BLaER1 treated with 17β-estradiol and CSF1 and Interleukin-3, amounts not matched to agents 10 nM and 100 nM (cell line): ENCODE data around the gene DPPA5.
A peak's percentile ranks its signal among the peaks of the same experiment; 100 is the strongest.
"Not testable (repeated sequence)": the region's sequence is repeated elsewhere in the genome, so short reads cannot be mapped to it uniquely, and the experiment has no call there.

Experiments
- H3K27ac ChIP-seq, 11 experiments: shearing (Covaris generic); formaldehyde crosslinking; 2 replicates each; pipeline ENCODE4 v1.8.1; 2022
- H3K27me3 ChIP-seq, 11 experiments: shearing (Covaris generic); formaldehyde crosslinking; 2 replicates each; pipeline ENCODE4 v1.8.1; 2022
- H3K36me3 ChIP-seq, 11 experiments: shearing (Covaris generic); formaldehyde crosslinking; 2 replicates each; pipeline ENCODE4 v1.8.1; 2022
- H3K4me1 ChIP-seq, 10 experiments: shearing (Covaris generic); formaldehyde crosslinking; 2 replicates each; pipeline ENCODE4 v1.8.1; 2022
- H3K4me2 ChIP-seq, 11 experiments: shearing (Covaris generic); formaldehyde crosslinking; 2 replicates each; pipeline ENCODE4 v1.8.1; 2022
- H3K4me3 ChIP-seq, 10 experiments: shearing (Covaris generic); formaldehyde crosslinking; 2 replicates each; pipeline ENCODE4 v1.8.1; 2022
- H3K9ac ChIP-seq, 11 experiments: shearing (Covaris generic); formaldehyde crosslinking; 2 replicates each; pipeline ENCODE4 v1.8.1; 2022
- H3K9me3 ChIP-seq, 11 experiments: shearing (Covaris generic); formaldehyde crosslinking; replicated peaks in 1 of 11; 2 replicates each; pipeline ENCODE4 v1.8.1; 2022
- H4K20me1 ChIP-seq, 11 experiments: shearing (Covaris generic); formaldehyde crosslinking; 2 replicates each; pipeline ENCODE4 v1.8.1; 2022
- Cebpa-rat ChIP-seq, 11 experiments: shearing (Covaris generic); IDR thresholded peaks; 2 replicates each; pipeline ENCODE4 v1.8.1; 2022

DPPA5 gene

DNA sequence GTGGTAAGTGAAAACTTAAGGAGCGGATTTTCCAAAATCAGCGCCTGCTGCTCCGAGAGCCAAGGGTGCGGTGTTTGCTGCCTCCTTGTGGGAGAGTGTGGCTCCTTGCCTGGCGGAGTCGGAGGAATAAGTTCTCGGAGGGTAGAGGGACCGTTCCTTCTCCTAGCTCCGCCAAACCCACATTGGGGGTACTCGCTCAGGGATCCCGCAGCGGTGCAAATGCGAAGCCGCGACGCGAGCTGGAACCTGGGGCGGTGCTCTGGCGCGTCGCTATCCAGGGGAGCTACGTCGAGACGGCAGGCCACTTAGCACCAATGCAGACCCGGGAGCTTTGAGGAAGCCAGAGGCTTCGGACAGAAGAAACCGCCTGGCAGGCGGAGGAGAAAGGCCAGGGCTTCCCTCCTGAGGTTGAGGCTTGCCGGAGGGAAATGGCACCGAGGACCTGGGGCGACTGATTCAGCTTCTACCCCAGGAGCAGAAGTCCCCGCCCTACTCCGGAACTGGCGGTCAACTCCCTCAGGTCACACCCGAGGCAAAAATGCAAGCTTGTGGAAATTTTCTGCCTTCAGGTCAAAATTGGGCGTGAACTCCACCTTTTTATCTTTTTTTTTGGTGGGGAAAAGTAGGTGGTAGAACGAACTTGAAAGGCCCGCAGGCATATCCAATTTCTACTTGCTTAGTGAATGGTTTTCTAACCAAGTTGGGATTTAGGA lies 34.9 kb upstream of the DPPA5 start:
- no peaks in the 10 kb centered on the region for H4K20me1 ChIP-seq
- H3K36me3 ChIP-seq, result peaks cover 0 to 8% (median 0%) of the 10 kb centered on the region in 11 experiments; a peak in 2 of 22 replicates
- H3K4me1 ChIP-seq, result peaks cover 0 to 13% (median 9%) of the 10 kb centered on the region in 10 experiments; a peak in 11 of 20 replicates
- H3K9ac ChIP-seq, result peak overlapping the region in 10 of 11 experiments; percentile 15 to 66 (median 61); a peak in 21 of 22 replicates
- H3K9me3 ChIP-seq, result peaks cover 0 to 3% (median 0%) of the 10 kb centered on the region in 11 experiments; a peak in 1 of 22 replicates
- peak overlapping the region; percentile 48 to 67 (median 53) for H3K4me3 ChIP-seq
- peak overlapping the region in 5 of 11 experiments; percentile 17 to 55 (median 40); a peak in 8 of 22 replicates for H3K27ac ChIP-seq
- TF ChIP-seq Cebpa-rat (IDR thresholded peaks at IDR 0.05), result no peak
- H3K27me3 ChIP-seq, result peaks cover 5 to 29% (median 27%) of the 10 kb centered on the region in 11 experiments; a peak in 20 of 22 replicates
- H3K4me2 ChIP-seq, result peak overlapping the region; percentile 74 to 91 (median 84)

- peak overlapping the region in 8 of 11 experiments; percentile 51 to 66 (median 61); a peak in 13 of 22 replicates for H3K9ac ChIP-seq
- no peaks in the 10 kb centered on the region for H4K20me1 ChIP-seq
- H3K4me2 ChIP-seq, result peak overlapping the region; percentile 74 to 91 (median 84)
- TF ChIP-seq Cebpa-rat (IDR thresholded peaks at IDR 0.05), result no peak
- H3K4me3 ChIP-seq, result peak overlapping the region; percentile 48 to 67 (median 53); a peak in 18 of 20 replicates
- peaks cover 0 to 3% (median 0%) of the 10 kb centered on the region in 11 experiments; a peak in 2 of 22 replicates for H3K36me3 ChIP-seq
- H3K27me3 ChIP-seq, result peaks cover 5 to 29% (median 27%) of the 10 kb centered on the region in 11 experiments; a peak in 20 of 22 replicates
- peak overlapping the region in 1 of 11 experiments; percentile 55; a peak in 2 of 22 replicates for H3K27ac ChIP-seq
- peaks cover 0 to 13% (median 9%) of the 10 kb centered on the region in 10 experiments; a peak in 11 of 20 replicates for H3K4me1 ChIP-seq
- H3K9me3 ChIP-seq, result no peaks in the 10 kb centered on the region
Observed at GRCh38 chr6:73388433-73388799, 34.3 kb upstream of the DPPA5 start.

DNA sequence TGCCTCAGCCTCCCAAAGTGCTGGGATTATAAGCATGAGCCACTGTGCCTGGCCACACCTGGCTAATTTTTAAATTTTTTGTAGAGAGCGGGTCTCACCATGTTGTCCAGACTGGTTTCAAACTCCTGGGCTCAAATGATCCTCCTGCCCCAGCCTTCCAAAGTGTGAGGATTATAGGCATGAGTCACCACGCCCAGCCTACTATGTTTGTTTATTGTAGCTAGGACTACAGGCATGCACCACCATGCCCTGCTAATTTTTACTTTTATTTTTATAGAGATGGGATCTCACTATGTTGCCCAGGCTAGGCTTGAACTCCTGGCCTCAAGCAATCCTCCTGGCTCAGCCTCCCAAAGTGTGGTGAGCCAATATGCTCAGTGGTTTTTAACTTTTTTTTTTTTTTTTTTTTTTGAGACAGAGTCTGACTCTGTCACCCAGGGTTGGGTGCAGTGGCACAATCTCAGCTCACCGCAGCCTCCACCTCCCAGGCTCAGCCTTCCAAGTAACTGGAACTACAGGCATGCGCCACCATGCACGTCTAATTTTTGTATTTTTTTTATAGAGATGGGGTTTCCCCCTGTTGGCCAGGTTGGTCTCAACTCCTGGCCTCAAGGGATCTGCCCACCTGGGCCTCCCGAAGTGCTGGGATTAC lies 28.5 kb upstream of the DPPA5 start:
- Histone ChIP-seq H3K4me3 (no peak overlapping the region), H3K27ac (no peak overlapping the region), H3K36me3 (no peaks in the 10 kb centered on the region), H4K20me1 (no peaks in the 10 kb centered on the region), H3K4me2 (no peak overlapping the region), H3K4me1 (no peaks in the 10 kb centered on the region), H3K9ac (no peak overlapping the region), H3K9me3 (no peaks in the 10 kb centered on the region), H3K27me3 (peaks cover 0 to 2% (median 1%) of the 10 kb centered on the region in 11 experiments; a peak in 13 of 22 replicates)
- TF ChIP-seq Cebpa-rat (IDR thresholded peaks at IDR 0.05), result no peak

- H3K4me1 ChIP-seq, H3K27me3 ChIP-seq, H3K9me3 ChIP-seq, H4K20me1 ChIP-seq, H3K27ac ChIP-seq, H3K4me2 ChIP-seq, H3K36me3 ChIP-seq, H3K9ac ChIP-seq, H3K4me3 ChIP-seq: not testable (repeated sequence)
Observed at GRCh38 chr6:73381531-73381930, 27.5 kb upstream of the DPPA5 start.

DNA sequence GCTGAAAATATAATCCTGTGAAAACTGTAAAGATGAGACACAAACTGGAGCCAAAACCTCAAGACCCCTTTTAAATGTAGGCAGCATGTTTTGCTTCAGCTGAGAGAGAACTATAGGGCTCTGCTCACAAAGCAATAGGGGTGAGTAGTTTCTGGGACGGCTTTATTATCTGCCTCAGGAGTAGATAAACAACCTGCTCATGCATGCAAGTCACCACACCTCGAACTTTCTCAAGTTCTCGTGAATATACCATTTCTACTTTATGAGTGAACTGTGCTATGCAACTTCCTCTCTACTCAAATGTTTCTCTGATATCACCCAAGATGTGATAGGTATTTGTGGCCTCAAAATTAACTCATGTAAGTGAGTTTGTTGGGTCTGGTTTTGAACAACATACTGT lies 23.1 kb upstream of the DPPA5 start:
- Histone ChIP-seq H3K4me2 (no peak overlapping the region), H3K4me3 (no peak overlapping the region), H3K9me3 (peaks cover 5 to 9% (median 5%) of the 10 kb centered on the region in 11 experiments), H3K27ac (no peak overlapping the region), H4K20me1 (no peaks in the 10 kb centered on the region), H3K9ac (no peak overlapping the region), H3K36me3 (no peaks in the 10 kb centered on the region), H3K4me1 (no peaks in the 10 kb centered on the region), H3K27me3 (no peaks in the 10 kb centered on the region)
- no peak for TF ChIP-seq Cebpa-rat (IDR thresholded peaks at IDR 0.05)

- no peak overlapping the region for H3K4me2 ChIP-seq
- H4K20me1 ChIP-seq, result no peaks in the 10 kb centered on the region
- H3K4me1 ChIP-seq, result no peaks in the 10 kb centered on the region
- no peak overlapping the region for H3K27ac ChIP-seq
- no peaks in the 10 kb centered on the region for H3K27me3 ChIP-seq
- no peaks in the 10 kb centered on the region for H3K36me3 ChIP-seq
- no peak overlapping the region for H3K9ac ChIP-seq
- H3K4me3 ChIP-seq, result no peak overlapping the region
- peaks cover 20 to 25% (median 21%) of the 10 kb centered on the region in 11 experiments for H3K9me3 ChIP-seq
- TF ChIP-seq Cebpa-rat (IDR thresholded peaks at IDR 0.05), result no peak
Observed at GRCh38 chr6:73375216-73375615, 21.1 kb upstream of the DPPA5 start.

GRCh38 chr6:73372516-73372915 lies 18.4 kb upstream of the DPPA5 start:
- no peak for TF ChIP-seq Cebpa-rat (IDR thresholded peaks at IDR 0.05)
- Histone ChIP-seq H3K4me3 (no peak overlapping the region), H3K4me2 (no peak overlapping the region), H4K20me1 (no peaks in the 10 kb centered on the region), H3K27ac (no peak overlapping the region), H3K27me3 (no peaks in the 10 kb centered on the region), H3K9ac (no peak overlapping the region), H3K4me1 (no peaks in the 10 kb centered on the region), H3K36me3 (no peaks in the 10 kb centered on the region), H3K9me3 (peaks cover 20 to 35% (median 30%) of the 10 kb centered on the region in 11 experiments)

DNA sequence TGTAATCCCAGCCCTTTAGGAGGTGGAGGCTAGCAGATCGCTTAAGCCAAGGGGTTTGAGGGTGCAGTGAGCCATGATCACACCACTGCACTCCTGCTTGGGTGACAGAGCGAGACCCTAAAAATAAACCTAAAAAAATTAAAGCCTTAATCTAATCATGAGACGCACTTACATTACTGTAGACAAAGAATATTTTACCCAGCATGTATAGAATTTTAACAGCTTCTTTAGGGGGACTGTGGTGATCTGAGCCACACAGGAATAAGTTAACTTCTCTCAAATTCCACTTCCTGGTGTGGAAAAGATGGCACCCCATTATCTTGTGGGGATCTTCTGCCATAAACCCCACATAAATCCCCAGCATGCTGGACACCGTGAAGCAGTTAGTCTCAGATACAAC lies 17.9 kb upstream of the DPPA5 start:
- H4K20me1 ChIP-seq, result no peaks in the 10 kb centered on the region
- no peak overlapping the region for H3K27ac ChIP-seq
- no peaks in the 10 kb centered on the region for H3K27me3 ChIP-seq
- H3K4me2 ChIP-seq, result no peak overlapping the region
- no peak overlapping the region for H3K4me3 ChIP-seq
- TF ChIP-seq Cebpa-rat (IDR thresholded peaks at IDR 0.05), result no peak
- no peak overlapping the region for H3K9ac ChIP-seq
- H3K4me1 ChIP-seq, result no peaks in the 10 kb centered on the region
- H3K9me3 ChIP-seq, result peaks cover 20 to 35% (median 30%) of the 10 kb centered on the region in 11 experiments
- no peaks in the 10 kb centered on the region for H3K36me3 ChIP-seq

DNA sequence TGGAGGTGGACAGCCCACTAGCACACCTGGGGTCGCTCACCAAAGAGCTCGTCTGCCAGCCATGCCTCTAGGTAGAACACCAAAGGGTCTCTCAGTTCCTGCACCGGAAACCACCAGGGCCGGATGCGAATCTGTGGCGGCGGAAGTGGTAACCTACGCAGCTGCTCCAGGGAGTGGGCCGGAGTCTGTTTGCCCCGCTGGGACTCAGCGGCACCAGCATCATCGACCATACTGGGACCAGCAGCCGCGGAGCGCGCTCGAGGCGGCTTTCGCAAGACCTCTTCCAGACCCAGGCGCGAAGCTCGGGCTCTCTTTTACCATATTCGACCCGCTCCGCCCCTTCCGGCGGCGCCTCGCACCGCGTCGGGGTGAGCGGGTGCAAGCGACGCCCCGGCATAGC lies 15.5 kb upstream of the DPPA5 start, which contains the start of gene OOEP:
OOEP (minus strand) TSS at position 335 of the 400 bp plus-strand sequence; CDS start at position 230, 105 bp downstream.
- Histone ChIP-seq H3K9ac (no peak within 1 kb of the TSS), H3K4me1 (no peaks in the 10 kb centered on the region), H3K4me2 (no peak within 1 kb of the TSS), H3K27me3 (no peaks in the 10 kb centered on the region), H4K20me1 (no peaks in the 10 kb centered on the region), H3K27ac (no peak within 1 kb of the TSS), H3K9me3 (peaks cover 20 to 36% (median 30%) of the 10 kb centered on the region in 11 experiments), H3K36me3 (no peaks in the 10 kb centered on the region), H3K4me3 (no peak within 1 kb of the TSS)
- TF ChIP-seq Cebpa-rat (IDR thresholded peaks at IDR 0.05), result no peak
